ENCODE measurements around the gene CPNE5.
A peak's percentile ranks its signal among the peaks of the same experiment; 100 is the strongest.

CPNE5 gene

DNA sequence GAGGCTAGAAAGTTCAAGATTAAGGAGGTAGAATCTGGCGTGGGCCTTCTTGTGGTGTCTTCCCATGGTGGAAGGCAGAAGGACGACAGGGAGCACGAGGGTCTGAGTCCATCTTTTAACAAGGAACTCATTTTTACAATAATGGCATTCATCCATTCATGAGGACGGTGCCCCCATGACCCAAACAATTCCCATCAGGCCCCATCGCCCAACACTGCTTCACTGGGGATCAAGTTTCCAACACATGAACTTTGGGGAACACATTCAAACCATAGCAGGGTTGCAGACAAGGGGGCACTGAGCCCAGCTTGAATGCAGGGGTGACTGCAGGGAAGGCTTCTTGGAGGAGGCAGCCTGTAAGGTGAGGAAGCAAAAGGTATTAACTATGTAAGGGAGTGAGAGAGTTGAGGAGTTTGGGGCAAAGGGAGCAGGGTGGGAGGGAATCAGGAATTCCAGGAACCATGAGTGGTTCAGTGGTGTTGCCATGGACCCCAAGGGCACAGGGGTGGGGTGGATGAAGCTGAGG, 136.1 kb downstream of the CPNE5 start:
- Mint-ChIP-seq H3K36me3 (ENCODE audit: low read depth) (no peaks in the 10 kb centered on the region), H3K27me3 (peaks cover 7% of the 10 kb centered on the region), H3K4me3 (no peak overlapping the region), H3K27ac (no peak overlapping the region), H3K4me1 (ENCODE audit: low read depth) (peaks cover 9% of the 10 kb centered on the region), H3K9me3 (no peaks in the 10 kb centered on the region)

DNA sequence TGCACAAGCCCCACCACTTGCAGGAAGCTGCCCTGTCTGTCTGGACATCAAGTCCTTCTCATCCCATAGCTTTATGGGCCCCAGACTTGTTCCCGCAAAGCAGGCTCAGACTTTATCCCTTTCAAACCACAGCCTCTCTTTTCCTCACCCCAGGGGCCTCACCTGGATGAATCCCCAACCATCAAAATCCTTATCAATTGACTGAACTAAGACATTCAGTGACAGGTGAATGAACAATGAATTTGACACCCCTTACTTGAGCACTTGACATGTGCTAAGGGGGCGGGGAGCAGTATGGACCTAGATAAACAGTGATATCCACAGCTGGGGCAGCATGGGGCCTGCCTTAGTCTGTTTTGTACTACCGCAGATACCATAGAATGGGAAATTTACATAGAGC, 136.6 kb downstream of the CPNE5 start:
- Mint-ChIP-seq H3K36me3 (ENCODE audit: low read depth) (no peaks in the 10 kb centered on the region), H3K27me3 (peaks cover 7% of the 10 kb centered on the region), H3K27ac (no peak overlapping the region), H3K4me1 (ENCODE audit: low read depth) (peaks cover 9% of the 10 kb centered on the region), H3K9me3 (no peaks in the 10 kb centered on the region), H3K4me3 (no peak overlapping the region)

GRCh38 chr6:36701401-36701991, 137.7 kb downstream of the CPNE5 start:
- no peak overlapping the region for H3K4me3 Mint-ChIP-seq
- H3K27ac Mint-ChIP-seq: no peak overlapping the region
- H3K9me3 Mint-ChIP-seq: no peaks in the 10 kb centered on the region
- no peaks in the 10 kb centered on the region for H3K36me3 Mint-ChIP-seq (ENCODE audit: low read depth)
- H3K27me3 Mint-ChIP-seq: peaks cover 7% of the 10 kb centered on the region
- H3K4me1 Mint-ChIP-seq (ENCODE audit: low read depth): peaks cover 17% of the 10 kb centered on the region

DNA sequence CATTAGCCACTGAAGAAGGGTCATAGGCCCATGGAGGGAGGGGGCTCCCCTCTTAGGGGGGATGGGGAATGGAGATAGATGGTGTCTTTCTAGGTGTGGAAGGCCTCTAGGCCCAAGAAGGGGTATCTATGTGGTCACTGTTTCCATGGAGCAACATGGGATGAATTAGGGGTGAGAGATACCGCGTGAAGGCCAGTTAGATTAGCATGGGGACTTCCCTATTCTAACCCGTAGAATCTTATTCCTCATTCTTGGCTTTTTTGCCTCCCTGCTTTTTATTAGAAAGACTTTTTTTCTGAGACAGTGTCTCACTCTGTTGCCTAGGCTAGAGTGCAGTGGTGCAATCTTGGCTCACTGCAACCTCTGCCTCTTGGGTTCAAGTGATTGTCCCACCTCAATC, 138.4 kb downstream of the CPNE5 start:
- Mint-ChIP-seq H3K27me3 (peaks cover 7% of the 10 kb centered on the region), H3K27ac (no peak overlapping the region), H3K4me1 (ENCODE audit: low read depth) (peaks cover 23% of the 10 kb centered on the region)

DNA sequence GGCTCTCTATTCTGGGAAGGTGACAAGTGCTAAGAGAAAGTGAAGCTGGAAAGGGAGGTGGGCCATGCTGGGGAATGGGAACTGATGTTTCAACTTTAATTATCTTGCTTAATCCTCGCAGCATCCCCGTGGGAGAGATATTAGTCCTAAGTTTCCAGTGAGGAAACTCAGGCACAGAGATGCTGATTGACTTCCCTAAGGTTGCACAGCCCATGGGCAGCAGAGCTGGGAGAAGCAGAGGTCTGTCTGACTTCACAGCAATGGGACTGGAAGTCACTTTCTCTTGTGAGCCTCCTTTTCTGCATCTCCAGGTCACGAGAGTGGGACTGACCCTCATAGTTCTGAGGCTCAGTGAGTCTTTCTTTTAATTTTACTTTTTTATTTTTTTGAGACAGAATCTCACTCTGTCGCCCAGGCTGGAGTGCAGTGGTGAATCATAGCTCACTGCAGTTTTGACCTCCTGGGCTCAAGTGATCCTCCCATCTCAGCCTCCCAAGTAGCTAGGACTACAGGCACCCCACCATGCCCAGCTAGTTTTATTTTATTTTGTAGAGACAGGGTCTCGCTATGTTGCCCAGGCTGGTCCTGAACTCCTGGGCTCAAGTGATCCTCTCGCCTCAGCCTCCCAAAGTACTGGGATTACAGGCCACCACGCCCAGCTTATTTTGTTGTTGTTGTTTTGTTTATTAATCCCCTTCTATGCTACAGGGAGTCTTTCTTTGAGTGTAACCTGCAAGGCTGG, 139.0 kb downstream of the CPNE5 start:
- Mint-ChIP-seq H3K27me3 (peaks cover 7% of the 10 kb centered on the region), H3K9me3 (no peaks in the 10 kb centered on the region), H3K27ac (no peak overlapping the region), H3K4me3 (no peak overlapping the region), H3K36me3 (ENCODE audit: low read depth) (no peaks in the 10 kb centered on the region), H3K4me1 (ENCODE audit: low read depth) (peaks cover 28% of the 10 kb centered on the region)

More for the DNA sequence above, 138.4 kb downstream of the CPNE5 start:
- H3K36me3 Mint-ChIP-seq (ENCODE audit: low read depth): no peaks in the 10 kb centered on the region
- no peak overlapping the region for H3K4me3 Mint-ChIP-seq
- H3K9me3 Mint-ChIP-seq: no peaks in the 10 kb centered on the region

- Mint-ChIP-seq H3K36me3 (ENCODE audit: low read depth) (no peaks in the 10 kb centered on the region), H3K4me3 (no peak overlapping the region), H3K9me3 (no peaks in the 10 kb centered on the region), H3K27me3 (peaks cover 7% of the 10 kb centered on the region), H3K27ac (no peak overlapping the region), H3K4me1 (ENCODE audit: low read depth) (peaks cover 35% of the 10 kb centered on the region)
These were observed 139.9 kb downstream of the CPNE5 start for GRCh38 chr6:36699348-36699747.

DNA sequence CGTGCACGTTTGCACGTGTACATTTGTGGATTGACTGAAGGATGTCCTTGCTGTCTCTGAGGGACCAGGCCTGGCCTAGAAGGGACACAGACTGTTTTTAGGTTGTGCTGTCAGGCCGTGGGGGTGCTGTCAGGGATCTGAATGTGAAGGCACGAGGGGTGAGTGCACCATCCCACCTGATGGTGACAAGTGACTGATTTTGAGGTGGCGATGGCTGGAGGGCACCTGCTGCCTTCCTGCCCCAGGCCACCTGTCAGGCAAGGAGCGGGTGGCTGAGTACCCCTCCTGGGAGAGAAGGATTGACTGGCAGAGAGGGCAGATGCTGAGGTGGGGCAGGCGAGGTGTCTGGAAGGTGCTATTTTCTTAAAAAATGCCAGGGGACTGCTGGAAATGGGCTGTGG, 140.4 kb downstream of the CPNE5 start:
- no peak overlapping the region for H3K4me3 Mint-ChIP-seq
- H3K9me3 Mint-ChIP-seq: no peaks in the 10 kb centered on the region
- H3K27ac Mint-ChIP-seq: no peak overlapping the region
- peaks cover 7% of the 10 kb centered on the region for H3K27me3 Mint-ChIP-seq
- H3K36me3 Mint-ChIP-seq (ENCODE audit: low read depth): no peaks in the 10 kb centered on the region
- peaks cover 35% of the 10 kb centered on the region for H3K4me1 Mint-ChIP-seq (ENCODE audit: low read depth)

DNA sequence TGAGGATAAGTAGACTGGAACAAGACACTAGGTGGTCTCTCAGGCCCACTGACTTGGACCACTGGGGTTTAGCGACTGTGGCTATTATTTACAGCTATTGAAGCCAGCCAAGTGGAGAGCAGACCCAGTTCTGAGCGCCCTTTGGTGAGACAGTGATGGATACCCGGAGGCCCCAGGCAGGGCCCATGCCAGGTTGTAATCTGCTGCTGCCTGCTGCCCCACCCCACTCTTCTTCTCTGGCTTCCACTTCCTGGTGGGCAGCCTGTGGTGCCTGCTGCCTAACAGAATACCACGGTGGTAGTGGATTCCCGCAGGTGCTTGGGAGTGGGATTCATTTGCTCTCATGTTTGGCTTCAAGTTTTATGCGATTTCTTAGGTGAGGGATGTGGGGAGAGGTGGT, 141.0 kb downstream of the CPNE5 start:
- no peak overlapping the region for H3K27ac Mint-ChIP-seq
- H3K36me3 Mint-ChIP-seq (ENCODE audit: low read depth): no peaks in the 10 kb centered on the region
- H3K4me1 Mint-ChIP-seq (ENCODE audit: low read depth): peaks cover 39% of the 10 kb centered on the region
- H3K4me3 Mint-ChIP-seq: no peak overlapping the region
- peaks cover 2% of the 10 kb centered on the region for H3K27me3 Mint-ChIP-seq
- H3K9me3 Mint-ChIP-seq: no peaks in the 10 kb centered on the region

- peak within 1 kb of the TSS; percentile 37 for H3K27ac Mint-ChIP-seq
These were observed 141.8 kb downstream of the CPNE5 start, which contains the start of gene RAB44 for GRCh38 chr6:36697481-36697903. RAB44 (plus strand) TSS chr6:36697826; CDS start chr6:36704236, 6,410 bp downstream.

DNA sequence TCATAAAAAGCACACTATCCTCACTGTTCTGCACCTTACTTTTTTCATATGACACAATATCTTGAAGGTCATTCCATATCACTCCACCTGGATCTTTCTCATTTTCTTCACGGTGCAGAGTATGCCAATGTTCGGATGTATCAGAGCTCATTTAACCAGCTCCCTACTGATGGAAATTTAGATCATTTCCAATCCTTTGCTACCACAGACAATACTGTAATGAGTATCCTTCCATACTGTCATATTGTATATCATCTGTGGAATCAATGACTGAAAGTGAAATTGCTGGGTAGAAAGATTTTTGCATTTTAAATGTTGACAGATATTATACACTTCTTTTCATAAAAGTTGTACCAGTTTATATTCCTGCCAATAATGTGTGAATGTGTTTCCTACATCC, 143.8 kb downstream of the CPNE5 start:
- peaks cover 56% of the 10 kb centered on the region for H3K4me1 Mint-ChIP-seq (ENCODE audit: low read depth)
- H3K27ac Mint-ChIP-seq: peak overlapping the region; percentile 81
- H3K4me3 Mint-ChIP-seq: peak overlapping the region; percentile 21
- no peaks in the 10 kb centered on the region for H3K27me3 Mint-ChIP-seq
- H3K9me3 Mint-ChIP-seq: no peaks in the 10 kb centered on the region
- no peaks in the 10 kb centered on the region for H3K36me3 Mint-ChIP-seq (ENCODE audit: low read depth)

More at GRCh38 chr6:36697481-36697903, 141.8 kb downstream of the CPNE5 start, which contains the start of gene RAB44:
- Mint-ChIP-seq H3K9me3 (no peaks in the 10 kb centered on the region), H3K36me3 (ENCODE audit: low read depth) (no peaks in the 10 kb centered on the region), H3K4me1 (ENCODE audit: low read depth) (peaks cover 44% of the 10 kb centered on the region), H3K27me3 (no peaks in the 10 kb centered on the region), H3K4me3 (no peak within 1 kb of the TSS)

GRCh38 chr6:36694616-36695015, 144.6 kb downstream of the CPNE5 start:
- Mint-ChIP-seq H3K9me3 (no peaks in the 10 kb centered on the region), H3K27ac (peak overlapping the region; percentile 81), H3K4me3 (no peak overlapping the region), H3K27me3 (no peaks in the 10 kb centered on the region), H3K36me3 (ENCODE audit: low read depth) (no peaks in the 10 kb centered on the region), H3K4me1 (ENCODE audit: low read depth) (peaks cover 56% of the 10 kb centered on the region)

- Mint-ChIP-seq H3K27ac (peak overlapping the region; percentile 49), H3K9me3 (no peaks in the 10 kb centered on the region), H3K36me3 (ENCODE audit: low read depth) (no peaks in the 10 kb centered on the region), H3K4me1 (ENCODE audit: low read depth) (peaks cover 56% of the 10 kb centered on the region), H3K27me3 (no peaks in the 10 kb centered on the region), H3K4me3 (no peak overlapping the region)
These were observed 146.2 kb downstream of the CPNE5 start for GRCh38 chr6:36692861-36693702.

- Mint-ChIP-seq H3K4me1 (ENCODE audit: low read depth) (peaks cover 56% of the 10 kb centered on the region), H3K27me3 (no peaks in the 10 kb centered on the region), H3K4me3 (no peak overlapping the region), H3K27ac (peak overlapping the region; percentile 46), H3K36me3 (ENCODE audit: low read depth) (peaks cover under 1% of the 10 kb centered on the region), H3K9me3 (no peaks in the 10 kb centered on the region)
These were observed 147.0 kb downstream of the CPNE5 start for GRCh38 chr6:36692220-36692619.

DNA sequence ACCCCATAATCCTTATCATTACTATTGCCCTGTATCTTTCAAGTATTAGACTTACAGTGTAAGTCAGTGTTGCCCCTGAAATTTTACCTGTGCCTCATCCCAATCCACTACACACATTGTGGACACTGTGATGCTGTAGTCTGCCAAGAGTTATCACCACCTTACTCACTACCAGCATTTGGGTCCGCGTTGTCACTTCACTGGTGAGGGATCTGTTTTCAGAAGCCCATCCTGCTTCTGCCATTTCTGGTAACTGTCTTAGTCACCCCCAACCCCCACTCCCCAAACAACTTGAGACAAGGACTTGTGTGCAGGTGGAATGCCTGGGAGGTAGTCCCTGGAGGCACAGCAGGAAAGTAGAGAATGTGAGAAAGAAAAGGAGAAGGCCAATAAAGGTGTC, 147.6 kb downstream of the CPNE5 start:
- peaks cover 50% of the 10 kb centered on the region for H3K4me1 Mint-ChIP-seq (ENCODE audit: low read depth)
- H3K36me3 Mint-ChIP-seq (ENCODE audit: low read depth): peaks cover 5% of the 10 kb centered on the region
- no peaks in the 10 kb centered on the region for H3K27me3 Mint-ChIP-seq
- H3K4me3 Mint-ChIP-seq: no peak overlapping the region
- peak overlapping the region; percentile 15 for H3K27ac Mint-ChIP-seq
- no peaks in the 10 kb centered on the region for H3K9me3 Mint-ChIP-seq

- Mint-ChIP-seq H3K27ac (no peak overlapping the region), H3K4me1 (ENCODE audit: low read depth) (peaks cover 44% of the 10 kb centered on the region), H3K27me3 (no peaks in the 10 kb centered on the region), H3K9me3 (no peaks in the 10 kb centered on the region), H3K4me3 (no peak overlapping the region), H3K36me3 (ENCODE audit: low read depth) (peaks cover 6% of the 10 kb centered on the region)
These were observed 148.2 kb downstream of the CPNE5 start for GRCh38 chr6:36691011-36691410.
